ENCODE data around the gene PPP1R13B.
A peak's percentile ranks its signal among the peaks of the same experiment; 100 is the strongest.
"Not testable (repeated sequence)": the region's sequence is repeated elsewhere in the genome, so short reads cannot be mapped to it uniquely, and the experiment has no call there.

The PPP1R13B gene

GRCh38 chr14:103847451-103848174 is at the start of gene PPP1R13B:
PPP1R13B (minus strand) TSS chr14:103847575; CDS start chr14:103847307, 268 bp downstream.
- DNase-seq (ENCODE audit: low spot score), result peak; percentile 91

GRCh38 chr14:103896578-103896977 is 49.2 kb upstream of the PPP1R13B start:
- no peak for DNase-seq (ENCODE audit: low spot score)

- DNase-seq (ENCODE audit: low spot score), result no peak
Observed at GRCh38 chr14:103894723-103895059, 47.3 kb upstream of the PPP1R13B start.

GRCh38 chr14:103894034-103894722 is 46.8 kb upstream of the PPP1R13B start:
- no peak for DNase-seq (ENCODE audit: low spot score)

- DNase-seq (ENCODE audit: low spot score), result no peak
Observed at GRCh38 chr14:103892247-103892646, 44.9 kb upstream of the PPP1R13B start.

- DNase-seq (ENCODE audit: low spot score), result no peak
Observed at GRCh38 chr14:103891667-103892215, 44.4 kb upstream of the PPP1R13B start.

GRCh38 chr14:103890821-103891666 is 43.7 kb upstream of the PPP1R13B start:
- DNase-seq (ENCODE audit: low spot score), result no peak

GRCh38 chr14:103890052-103890371 is 42.6 kb upstream of the PPP1R13B start:
- no peak for DNase-seq (ENCODE audit: low spot score)

GRCh38 chr14:103889313-103890051 is 42.1 kb upstream of the PPP1R13B start:
- DNase-seq (ENCODE audit: low spot score), result no peak

- not testable (repeated sequence) for DNase-seq (ENCODE audit: low spot score)
Observed at GRCh38 chr14:103889002-103889312, 41.6 kb upstream of the PPP1R13B start.

- DNase-seq (ENCODE audit: low spot score), result no peak
Observed at GRCh38 chr14:103887557-103888115, 40.3 kb upstream of the PPP1R13B start.

GRCh38 chr14:103887170-103887501 is 39.8 kb upstream of the PPP1R13B start:
- DNase-seq (ENCODE audit: low spot score), result no peak

- DNase-seq (ENCODE audit: low spot score), result no peak
Observed at GRCh38 chr14:103886304-103887169, 39.2 kb upstream of the PPP1R13B start.

- DNase-seq (ENCODE audit: low spot score), result no peak
Observed at GRCh38 chr14:103885509-103885932, 38.1 kb upstream of the PPP1R13B start.

- no peak for DNase-seq (ENCODE audit: low spot score)
Observed at GRCh38 chr14:103884854-103885253, 37.5 kb upstream of the PPP1R13B start.

- DNase-seq (ENCODE audit: low spot score), result no peak
Observed at GRCh38 chr14:103883263-103883523, 35.8 kb upstream of the PPP1R13B start.

GRCh38 chr14:103882503-103883262 is 35.3 kb upstream of the PPP1R13B start:
- no peak for DNase-seq (ENCODE audit: low spot score)

GRCh38 chr14:103881268-103882201 is 34.2 kb upstream of the PPP1R13B start:
- DNase-seq (ENCODE audit: low spot score), result no peak

All from NAMALWA (cell line).